Stimulated activated CD4-positive, alpha-beta T cell treated with anti-CD3 and anti-CD28 coated beads, Interleukin-15, amount 100 ng/mL, for 24 hours (primary cell): ENCODE measurements around the gene USP54.
"Not testable (repeated sequence)": the region's sequence is repeated elsewhere in the genome, so short reads cannot be mapped to it uniquely, and the experiment has no call there.

Experiments used
- DNase-seq: peaks from one replicate; pipeline ENCODE4 v3.0.0-alpha.2; 2020

USP54 gene, protein sequence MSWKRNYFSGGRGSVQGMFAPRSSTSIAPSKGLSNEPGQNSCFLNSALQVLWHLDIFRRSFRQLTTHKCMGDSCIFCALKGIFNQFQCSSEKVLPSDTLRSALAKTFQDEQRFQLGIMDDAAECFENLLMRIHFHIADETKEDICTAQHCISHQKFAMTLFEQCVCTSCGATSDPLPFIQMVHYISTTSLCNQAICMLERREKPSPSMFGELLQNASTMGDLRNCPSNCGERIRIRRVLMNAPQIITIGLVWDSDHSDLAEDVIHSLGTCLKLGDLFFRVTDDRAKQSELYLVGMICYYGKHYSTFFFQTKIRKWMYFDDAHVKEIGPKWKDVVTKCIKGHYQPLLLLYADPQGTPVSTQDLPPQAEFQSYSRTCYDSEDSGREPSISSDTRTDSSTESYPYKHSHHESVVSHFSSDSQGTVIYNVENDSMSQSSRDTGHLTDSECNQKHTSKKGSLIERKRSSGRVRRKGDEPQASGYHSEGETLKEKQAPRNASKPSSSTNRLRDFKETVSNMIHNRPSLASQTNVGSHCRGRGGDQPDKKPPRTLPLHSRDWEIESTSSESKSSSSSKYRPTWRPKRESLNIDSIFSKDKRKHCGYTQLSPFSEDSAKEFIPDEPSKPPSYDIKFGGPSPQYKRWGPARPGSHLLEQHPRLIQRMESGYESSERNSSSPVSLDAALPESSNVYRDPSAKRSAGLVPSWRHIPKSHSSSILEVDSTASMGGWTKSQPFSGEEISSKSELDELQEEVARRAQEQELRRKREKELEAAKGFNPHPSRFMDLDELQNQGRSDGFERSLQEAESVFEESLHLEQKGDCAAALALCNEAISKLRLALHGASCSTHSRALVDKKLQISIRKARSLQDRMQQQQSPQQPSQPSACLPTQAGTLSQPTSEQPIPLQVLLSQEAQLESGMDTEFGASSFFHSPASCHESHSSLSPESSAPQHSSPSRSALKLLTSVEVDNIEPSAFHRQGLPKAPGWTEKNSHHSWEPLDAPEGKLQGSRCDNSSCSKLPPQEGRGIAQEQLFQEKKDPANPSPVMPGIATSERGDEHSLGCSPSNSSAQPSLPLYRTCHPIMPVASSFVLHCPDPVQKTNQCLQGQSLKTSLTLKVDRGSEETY (N-terminal part only)

GRCh38 chr10:73590881-73591799 lies at the start of gene USP54:
USP54 (minus strand) TSS chr10:73591342; CDS start chr10:73575658, 15,684 bp downstream.
- no peak for DNase-seq

- no peak for DNase-seq
Measured at GRCh38 chr10:73639286-73639685, 48.1 kb upstream of the USP54 start.

- DNase-seq, result no peak
Measured at GRCh38 chr10:73635781-73636180, 44.6 kb upstream of the USP54 start.

- DNase-seq, result no peak
Measured at GRCh38 chr10:73634421-73634820, 43.3 kb upstream of the USP54 start.

GRCh38 chr10:73629165-73629564 lies 38.0 kb upstream of the USP54 start:
- no peak for DNase-seq

GRCh38 chr10:73628405-73628804 lies 37.3 kb upstream of the USP54 start:
- DNase-seq, result no peak

GRCh38 chr10:73627300-73627699 lies 36.2 kb upstream of the USP54 start:
- no peak for DNase-seq

DNA sequence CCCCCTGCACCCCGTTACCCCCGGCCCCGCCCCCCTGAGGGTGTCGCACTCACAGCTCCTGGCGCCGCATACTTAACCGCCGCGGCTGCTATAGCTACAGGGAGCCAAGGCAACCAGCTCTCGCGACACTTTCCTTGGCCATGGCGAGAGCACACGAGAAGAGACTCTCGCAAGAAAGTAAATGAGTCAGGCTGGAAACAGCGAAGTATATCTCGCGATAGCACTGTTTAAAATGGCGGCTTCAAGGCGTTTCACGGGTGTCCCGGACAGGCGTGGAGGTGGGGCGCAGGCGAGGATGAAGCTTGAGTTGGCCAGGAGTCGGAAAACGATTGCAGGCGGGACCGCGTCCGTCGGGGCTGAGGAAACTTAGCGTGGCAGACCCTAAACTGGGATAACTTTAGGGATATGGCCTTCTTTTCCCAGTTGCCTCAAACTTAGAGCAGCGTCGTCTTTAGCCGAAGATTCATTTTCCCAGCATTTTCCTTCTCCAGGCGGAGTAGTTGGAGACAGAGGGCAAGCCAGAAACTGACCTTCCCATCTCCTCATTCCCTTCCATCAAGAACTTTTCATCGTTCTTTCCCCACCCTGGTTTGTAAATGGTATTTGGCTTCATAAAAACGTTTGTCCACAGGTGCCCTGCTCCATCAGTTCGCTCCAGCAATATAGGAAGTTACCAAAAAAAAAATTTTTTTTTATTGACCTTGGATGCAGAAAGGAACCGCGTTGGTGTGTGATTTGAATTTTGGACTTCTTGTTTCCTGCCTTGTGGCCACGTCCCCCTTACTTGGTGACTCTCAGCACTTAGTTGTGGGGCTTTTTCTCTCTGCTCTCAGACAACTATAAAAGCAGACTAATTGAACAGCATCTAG lies 35.0 kb upstream of the USP54 start:
- peak; percentile 95 for DNase-seq

GRCh38 chr10:73625004-73625883 lies 34.1 kb upstream of the USP54 start:
- peak; percentile 37 for DNase-seq

- DNase-seq, result no peak
Measured at GRCh38 chr10:73623056-73623455, 31.9 kb upstream of the USP54 start.

GRCh38 chr10:73620974-73621373 lies 29.8 kb upstream of the USP54 start:
- DNase-seq, result not testable (repeated sequence)

- DNase-seq, result not testable (repeated sequence)
Measured at GRCh38 chr10:73617143-73617542, 26.0 kb upstream of the USP54 start.

- DNase-seq, result no peak
Measured at GRCh38 chr10:73614720-73615119, 23.6 kb upstream of the USP54 start.

DNA sequence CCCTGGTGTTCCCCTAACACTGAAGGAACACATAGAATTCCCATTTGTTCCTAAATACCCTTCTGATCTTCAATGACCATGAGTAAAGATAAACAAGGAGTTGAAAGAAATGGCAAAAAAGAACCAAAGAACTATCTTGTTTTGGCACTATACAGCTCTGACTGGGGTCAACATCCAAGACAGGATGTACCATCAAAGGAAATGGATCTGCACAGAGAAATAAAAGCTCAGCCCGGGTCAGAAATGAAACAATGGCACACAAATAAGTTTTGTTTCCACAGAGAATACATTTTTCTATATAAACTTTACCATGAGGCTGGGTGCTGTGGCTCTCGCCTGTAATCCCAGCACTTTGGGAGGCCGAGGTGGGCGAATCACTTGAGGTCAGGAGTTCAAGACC lies 18.0 kb upstream of the USP54 start:
- DNase-seq, result no peak

GRCh38 chr10:73601486-73601921 lies 10.4 kb upstream of the USP54 start:
- DNase-seq, result no peak

DNA sequence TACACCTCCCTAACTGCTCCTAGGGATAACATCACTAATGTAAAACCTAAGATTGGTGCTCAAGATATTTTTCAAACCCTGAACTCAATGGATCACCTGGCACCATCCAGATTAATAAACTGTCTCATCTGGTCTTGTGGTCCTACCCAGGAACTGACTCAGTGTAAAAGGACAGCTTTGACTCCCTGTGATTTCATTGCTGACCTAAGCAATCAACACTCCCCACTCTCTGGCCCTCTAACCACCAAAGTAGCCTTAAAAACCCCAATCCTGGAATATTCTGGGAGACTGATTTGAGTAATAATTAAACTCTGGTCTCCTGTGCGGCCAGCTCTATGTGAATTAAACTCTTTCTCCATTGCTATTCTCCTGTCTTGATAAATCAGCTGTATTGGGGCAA lies 6.2 kb upstream of the USP54 start:
- no peak for DNase-seq

DNA sequence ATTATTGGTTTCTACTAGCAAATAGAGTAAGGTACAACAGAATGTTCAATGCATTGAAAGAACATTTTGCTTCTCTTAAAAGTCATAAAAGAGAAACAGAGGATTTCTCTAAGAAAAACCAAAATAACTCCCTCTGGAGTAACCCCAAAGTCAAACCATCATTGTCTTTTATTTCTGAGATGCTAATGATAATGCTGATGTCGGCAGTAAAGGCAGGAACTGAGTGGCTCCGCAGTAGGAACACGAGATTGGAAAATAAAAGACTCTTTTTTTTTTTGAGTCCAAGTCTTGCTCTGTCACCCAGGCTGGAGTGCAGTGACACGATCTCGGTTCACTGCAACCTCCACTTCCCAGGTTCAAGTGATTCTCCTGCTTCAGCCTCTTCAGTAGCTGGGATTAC lies 2.7 kb upstream of the USP54 start:
- DNase-seq, result no peak

- DNase-seq, result no peak
Measured at GRCh38 chr10:73593110-73593509, 2.0 kb upstream of the USP54 start.

GRCh38 chr10:73591935-73592699 lies 975 bp upstream of the USP54 start:
- peak; percentile 9 for DNase-seq
